Activated CD8-positive, alpha-beta memory T cell treated with anti-CD3 and anti-CD28 coated beads, Interleukin-2, amount 50 U/mL, for 24 hours (primary cell): ENCODE data around the gene FXYD1.

Experiments used
- DNase-seq: peaks from one replicate; pipeline ENCODE4 v3.0.0-alpha.2; 2020; ENCODE audit errors: extremely low read depth

The FXYD1 gene

GRCh38 chr19:35107545-35107944 lies 31.1 kb upstream of the FXYD1 start:
- DNase-seq, result no peak

GRCh38 chr19:35108730-35109129 lies 29.9 kb upstream of the FXYD1 start:
- DNase-seq, result no peak

GRCh38 chr19:35109395-35110112 lies 29.1 kb upstream of the FXYD1 start:
- no peak for DNase-seq

GRCh38 chr19:35110974-35111373 lies 27.6 kb upstream of the FXYD1 start:
- no peak for DNase-seq

- no peak for DNase-seq
These were observed 25.5 kb upstream of the FXYD1 start for GRCh38 chr19:35112995-35113688.

GRCh38 chr19:35114353-35115176 lies 24.1 kb upstream of the FXYD1 start:
- DNase-seq, result peak; percentile 28

GRCh38 chr19:35115177-35115951 lies 23.3 kb upstream of the FXYD1 start, which contains the start of gene FXYD3:
TSS of gene FXYD3 (plus strand) at chr19:35115823. CDS start at chr19:35119377, 3,554 bp downstream.
- DNase-seq, result no peak

GRCh38 chr19:35116072-35116801 lies 22.4 kb upstream of the FXYD1 start:
- DNase-seq, result no peak

GRCh38 chr19:35117116-35117515 lies 21.5 kb upstream of the FXYD1 start:
- DNase-seq, result no peak

GRCh38 chr19:35117799-35118198 lies 20.8 kb upstream of the FXYD1 start:
- DNase-seq, result no peak

- no peak for DNase-seq
These were observed 20.2 kb upstream of the FXYD1 start for GRCh38 chr19:35118268-35119020.

- no peak for DNase-seq
These were observed 19.5 kb upstream of the FXYD1 start for GRCh38 chr19:35119091-35119490.

GRCh38 chr19:35119578-35120155 lies 19.0 kb upstream of the FXYD1 start:
- no peak for DNase-seq

GRCh38 chr19:35120492-35120891 lies 18.1 kb upstream of the FXYD1 start:
- DNase-seq, result no peak

- DNase-seq, result no peak
These were observed 17.7 kb upstream of the FXYD1 start for GRCh38 chr19:35120898-35121297.

- no peak for DNase-seq
These were observed 15.7 kb upstream of the FXYD1 start for GRCh38 chr19:35122687-35123551.

- no peak for DNase-seq
These were observed 15.1 kb upstream of the FXYD1 start for GRCh38 chr19:35123573-35123972.

- peak; percentile 53 for DNase-seq
These were observed 14.2 kb upstream of the FXYD1 start for GRCh38 chr19:35124098-35125060.
